ENCODE measurements around the gene TTLL11. TPM values are rescaled to one million over a fixed set of nuclear protein-coding genes. Genes with fewer than 3 reads are reported as not detected.

Gene TTLL11
- total RNA-seq, 1 experiment from 2014 or later = 1.5 TPM

- H3K56ac ChIP-seq (ENCODE audit: insufficient read length, low read depth, low read length) = no peak overlapping the region
- H4K8ac ChIP-seq (replicated peaks; ENCODE audit: insufficient read length, low read depth, low read length) = no peak overlapping the region
- no peak overlapping the region for H3K4me2 ChIP-seq (ENCODE audit: insufficient read depth, insufficient read length, low read length)
- no peak overlapping the region for H2BK5ac ChIP-seq (ENCODE audit: insufficient read length, low read length)
- H2BK12ac ChIP-seq (ENCODE audit: insufficient read length, low read depth, low read length) = no peak overlapping the region
- no peaks in the 10 kb centered on the region for H3K23me2 ChIP-seq (ENCODE audit: insufficient read length, low read depth, low read length, poor library complexity, severe bottlenecking)
- no peaks in the 10 kb centered on the region for H3K4me1 ChIP-seq (ENCODE audit: insufficient read depth, low read length)
- H3T11ph ChIP-seq (ENCODE audit: low read length) = no peak overlapping the region
- no peak overlapping the region for H3K9ac ChIP-seq (ENCODE audit: extremely low read depth, insufficient read length, low read length)
- H3K79me1 ChIP-seq (ENCODE audit: insufficient read depth, low read depth, low read length, poor library complexity, severe bottlenecking) = no peaks in the 10 kb centered on the region
- Mint-ChIP-seq H3K4me1 (no peaks in the 10 kb centered on the region), H3K9me3 (no peaks in the 10 kb centered on the region), H3K36me3 (ENCODE audit: insufficient read depth in 1 of 3, low read depth in 3 of 3) (no peaks in the 10 kb centered on the region), H3K27ac (no peak overlapping the region), H3K4me3 (no peak overlapping the region; a peak in 1 of 5 replicates), H3K27me3 (ENCODE audit: low read depth) (peaks cover 6% of the 10 kb centered on the region)
- no peak overlapping the region for H2BK15ac ChIP-seq (ENCODE audit: low read depth, low read length)
- no peaks in the 10 kb centered on the region for H3K9me3 ChIP-seq (ENCODE audit: control insufficient read depth, low read depth, low read length)
- no peak for DNase-seq
- H2AFZ ChIP-seq (ENCODE audit: low read length) = no peak overlapping the region
- no peak overlapping the region for H3K4ac ChIP-seq (ENCODE audit: low read depth, low read length)
- H2BK20ac ChIP-seq (ENCODE audit: low read depth, low read length, poor library complexity, severe bottlenecking) = no peak overlapping the region
- H3K23ac ChIP-seq (ENCODE audit: insufficient read length, low read depth, low read length) = no peak overlapping the region
- H3K18ac ChIP-seq (ENCODE audit: insufficient read length, low read depth, low read length) = no peak overlapping the region
- no peak overlapping the region for H3K14ac ChIP-seq (ENCODE audit: insufficient read depth, low read length)
- TF ChIP-seq CTCF (conservative IDR thresholded peaks at IDR 0.05) = no peak
- no peak overlapping the region for H4K5ac ChIP-seq (ENCODE audit: insufficient read length, low read depth, low read length)
- H4K91ac ChIP-seq (ENCODE audit: insufficient read length, low read depth, low read length) = no peak overlapping the region
- H3K27ac ChIP-seq (ENCODE audit: insufficient read length, low read depth, low read length) = no peak overlapping the region
- no peaks in the 10 kb centered on the region for H3K27me3 ChIP-seq (ENCODE audit: insufficient read depth, low read length)
- H2BK120ac ChIP-seq (ENCODE audit: low read depth, low read length, poor library complexity, severe bottlenecking) = no peak overlapping the region
- H3K79me2 ChIP-seq (ENCODE audit: insufficient read depth, low read length) = no peaks in the 10 kb centered on the region
- WGBS (ENCODE audit: extremely low coverage, insufficient read length, low lambda C conversion rate) = no CpG with 5 or more reads among the region's 9 CpGs
- no peaks in the 10 kb centered on the region for H4K20me1 ChIP-seq (ENCODE audit: control insufficient read depth, insufficient read depth, insufficient read length)
- H2AK5ac ChIP-seq (ENCODE audit: insufficient read length, low read length) = no peak overlapping the region
Observed at GRCh38 chr9:122084026-122084675, 9.0 kb downstream of the TTLL11 start.

Data from H9 (cell line).